SK-N-SH (cell line): ENCODE data around the gene XRCC6. TPM values are rescaled to one million over a fixed set of nuclear protein-coding genes. Genes with fewer than 3 reads are reported as not detected.
A peak's percentile ranks its signal among the peaks of the same experiment; 100 is the strongest.

ENCODE experiments used
- CTCF ChIA-PET: fragments of 300-600, 350-600 bp; formaldehyde crosslinking; extraction: SDS; loops from one replicate; lab custom pipeline; 2021; lab: Yijun Ruan, JAX
- POLR2A ChIA-PET: fragments of 350-600 bp; sonication (Branson Sonifier 250); formaldehyde crosslinking; extraction: SDS; loops from one replicate; lab custom pipeline; 2020; ENCODE audit warnings: antibody characterized with exemption, inconsistent platforms; lab: Yijun Ruan, JAX
- DNase-seq: peaks from one replicate; pipeline ENCODE4 v3.0.0; 2012
- H2AFZ ChIP-seq: fragments of 200-600 bp; sonication (generic); 2 replicates; pipeline ENCODE4 v1.8.1; 2016; ENCODE audit warnings: antibody characterized with exemption, mild to moderate bottlenecking, low read depth
- H3F3A ChIP-seq: fragments of 200-600 bp; sonication (generic); replicated peaks from 2 replicates; pipeline ENCODE3; 2016; ENCODE audit warnings: antibody characterized with exemption, mild to moderate bottlenecking; ENCODE audit not compliant: insufficient read depth
- H3K27ac ChIP-seq, 2 experiments: fragments of 200-500 bp in 1 of 2; fragments of 200-600 bp in 1 of 2; sonication (Bioruptor generic) in 1 of 2; sonication (generic), shearing (Covaris generic) in 1 of 2; 2 replicates each; pipeline versions ENCODE4 v1.5.1 to v1.6.1; 2014 to 2016; ENCODE audit warnings: low read depth in 2 of 2, inconsistent platforms in 1 of 2, low read length in 1 of 2, mild to moderate bottlenecking in 1 of 2, mixed read lengths in 1 of 2
- H3K27me3 ChIP-seq: fragments of 200-600 bp; sonication (generic), shearing (Covaris generic); 2 replicates; pipeline ENCODE4 v1.6.1; 2016; ENCODE audit warnings: mixed run types; ENCODE audit not compliant: insufficient read depth
- H3K36me3 ChIP-seq, 2 experiments: fragments of 200-500 bp in 1 of 2; fragments of 200-600 bp in 1 of 2; sonication (Bioruptor generic) in 1 of 2; sonication (generic) in 1 of 2; replicated peaks in 1 of 2; 2 replicates each; pipeline versions ENCODE3 to v1.5.1; 2014 to 2016; ENCODE audit warnings: low read length in 1 of 2, mild to moderate bottlenecking in 1 of 2; ENCODE audit not compliant: insufficient read depth in 2 of 2, control insufficient read depth in 1 of 2
- H3K4me1 ChIP-seq, 2 experiments: fragments of 200-500 bp in 1 of 2; fragments of 200-600 bp in 1 of 2; sonication (Bioruptor generic) in 1 of 2; sonication (generic), shearing (Covaris generic) in 1 of 2; 2 replicates each; pipeline versions ENCODE4 v1.5.1 to v1.6.1; 2014 to 2016; ENCODE audit warnings: low read depth in 1 of 2, low read length in 1 of 2, mixed run types in 1 of 2; ENCODE audit not compliant: insufficient read depth in 2 of 2, control insufficient read depth in 1 of 2
- H3K4me2 ChIP-seq: fragments of 200-600 bp; sonication (generic), shearing (Covaris generic); 2 replicates; pipeline ENCODE4 v1.6.1; 2017; ENCODE audit warnings: mixed run types
- H3K4me3 ChIP-seq, 2 experiments: fragments of 200-500 bp in 1 of 2; fragments of 200-600 bp in 1 of 2; sonication (Bioruptor generic) in 1 of 2; sonication (generic), shearing (Covaris generic) in 1 of 2; 2 replicates each; pipeline versions ENCODE4 v1.5.1 to v1.8.1; 2014 to 2016; ENCODE audit warnings: low read depth in 2 of 2, inconsistent platforms in 1 of 2, low read length in 1 of 2, mild to moderate bottlenecking in 1 of 2, mixed read lengths in 1 of 2, moderate library complexity in 1 of 2
- H3K79me2 ChIP-seq: fragments of 200-600 bp; sonication (generic); 2 replicates; pipeline ENCODE4 v1.8.1; 2017; ENCODE audit warnings: mild to moderate bottlenecking; ENCODE audit not compliant: insufficient read depth
- H3K9ac ChIP-seq: fragments of 200-600 bp; sonication (generic); 2 replicates; pipeline ENCODE4 v1.6.1; 2017; ENCODE audit warnings: mixed run types
- H3K9me2 ChIP-seq: fragments of 200-600 bp; sonication (generic); 2 replicates; pipeline ENCODE4 v1.6.1; 2017; ENCODE audit warnings: mixed run types
- H3K9me3 ChIP-seq: fragments of 200-600 bp; sonication (generic); 2 replicates; pipeline ENCODE4 v1.6.1; 2017; ENCODE audit warnings: mixed run types, mild to moderate bottlenecking, moderate library complexity
- H4K20me1 ChIP-seq: fragments of 200-600 bp; sonication (generic); 2 replicates; pipeline ENCODE4 v1.6.1; 2017; ENCODE audit warnings: mild to moderate bottlenecking, mixed run types; ENCODE audit not compliant: insufficient read depth
- CHD2 ChIP-seq: fragments of 150-350 bp; IDR thresholded peaks from 2 replicates; pipeline ENCODE4 v1.6.1; 2018; ENCODE audit warnings: low read length; ENCODE audit not compliant: partially characterized antibody
- ELF1 ChIP-seq: IDR thresholded peaks from 2 replicates; pipeline ENCODE4 v1.4.0; 2012
- EP300 ChIP-seq, 2 experiments: IDR thresholded peaks; 2 replicates each; pipeline versions ENCODE4 v1.4.0 to v1.6.1; 2012; ENCODE audit warnings: borderline replicate concordance in 1 of 2, low read depth in 1 of 2, low read length in 1 of 2
- EZH2phosphoT487 ChIP-seq: fragments of 200-600 bp; sonication (generic); IDR thresholded peaks from 2 replicates; pipeline ENCODE4 v1.6.1; 2017; ENCODE audit warnings: low read depth, mixed run types, mild to moderate bottlenecking, antibody characterized with exemption, moderate library complexity, borderline replicate concordance
- FOXJ3 ChIP-seq: sonication (generic); formaldehyde crosslinking; IDR thresholded peaks from 2 replicates; pipeline ENCODE4 v1.5.1; 2020; ENCODE audit warnings: mild to moderate bottlenecking, missing genetic modification reagents
- FOXM1 ChIP-seq: IDR thresholded peaks from 2 replicates; pipeline ENCODE4 v1.4.0; 2012; ENCODE audit warnings: low read depth, mild to moderate bottlenecking
- GABPA ChIP-seq: IDR thresholded peaks from 2 replicates; pipeline ENCODE4 v1.4.0; 2012; ENCODE audit warnings: low read depth, mild to moderate bottlenecking
- IRF3 ChIP-seq: fragments of 150-350 bp; IDR thresholded peaks from 2 replicates; pipeline ENCODE4 v1.6.1; 2016; ENCODE audit warnings: mild to moderate bottlenecking, low read depth, low read length
- JUND ChIP-seq: IDR thresholded peaks from 2 replicates; pipeline ENCODE4 v1.4.0; 2012
- MXI1 ChIP-seq: IDR thresholded peaks from 2 replicates; pipeline ENCODE4 v1.6.1; 2012; ENCODE audit warnings: mild to moderate bottlenecking, low read depth, low read length, improper control_type of control experiment
- NRF1 ChIP-seq: IDR thresholded peaks from 2 replicates; pipeline ENCODE4 v1.6.1; 2012; ENCODE audit warnings: low read depth, mild to moderate bottlenecking, low read length
- RAD21 ChIP-seq: IDR thresholded peaks from 2 replicates; pipeline ENCODE4 v1.6.1; 2012; ENCODE audit warnings: mild to moderate bottlenecking, low read length
- RCOR1 ChIP-seq: fragments of 150-350 bp; IDR thresholded peaks from 2 replicates; pipeline ENCODE4 v1.6.1; 2017; ENCODE audit warnings: antibody characterized with exemption, low read length
- RFX5 ChIP-seq: IDR thresholded peaks from 2 replicates; pipeline ENCODE4 v1.6.1; 2012; ENCODE audit warnings: mild to moderate bottlenecking, improper control_type of control experiment, low read length
- RXRA ChIP-seq: IDR thresholded peaks from 2 replicates; pipeline ENCODE4 v1.4.0; 2012; ENCODE audit warnings: low read depth, mild to moderate bottlenecking, borderline replicate concordance
- TAF1 ChIP-seq: IDR thresholded peaks from 2 replicates; pipeline ENCODE4 v1.6.1; 2012; ENCODE audit warnings: low read depth, mild to moderate bottlenecking, low read length, moderate library complexity, borderline replicate concordance
- ZBTB33 ChIP-seq: IDR thresholded peaks from 2 replicates; pipeline ENCODE4 v1.4.0; 2012; ENCODE audit warnings: low read depth, borderline replicate concordance
- WGBS: methylation state at CpG from one replicate; pipeline ENCODE4 v1.1.6; 2017; ENCODE audit warnings: low lambda C conversion rate; 5-methylcytosine and 5-hydroxymethylcytosine counted together
- polyA plus RNA-seq, 3 experiments: library from polyadenylated mRNA; depleted of rRNA; stranded (reverse); fragments of >200 nt; gene quantifications; 2 replicates each; pipeline ENCODE4 v1.2.3, GENCODE V29; 2012
- TF ChIP-seq, protein P1 (sequence below): IDR thresholded peaks from 2 replicates; pipeline ENCODE4 v1.4.0; 2012; ENCODE audit warnings: low read depth
- TF ChIP-seq, protein P2 (sequence below): IDR thresholded peaks from 2 replicates; pipeline ENCODE4; 2012
- TF ChIP-seq, protein P3 (sequence below): fragments of 150-350 bp; IDR thresholded peaks from 2 replicates; pipeline ENCODE4 v1.6.1; 2017; ENCODE audit warnings: antibody characterized with exemption, low read length, low read depth, borderline replicate concordance

The XRCC6 gene
- polyA plus RNA-seq, 1 of the 3 experiments (the other 2 are of a cell fraction) = 78.1 TPM

DNA sequence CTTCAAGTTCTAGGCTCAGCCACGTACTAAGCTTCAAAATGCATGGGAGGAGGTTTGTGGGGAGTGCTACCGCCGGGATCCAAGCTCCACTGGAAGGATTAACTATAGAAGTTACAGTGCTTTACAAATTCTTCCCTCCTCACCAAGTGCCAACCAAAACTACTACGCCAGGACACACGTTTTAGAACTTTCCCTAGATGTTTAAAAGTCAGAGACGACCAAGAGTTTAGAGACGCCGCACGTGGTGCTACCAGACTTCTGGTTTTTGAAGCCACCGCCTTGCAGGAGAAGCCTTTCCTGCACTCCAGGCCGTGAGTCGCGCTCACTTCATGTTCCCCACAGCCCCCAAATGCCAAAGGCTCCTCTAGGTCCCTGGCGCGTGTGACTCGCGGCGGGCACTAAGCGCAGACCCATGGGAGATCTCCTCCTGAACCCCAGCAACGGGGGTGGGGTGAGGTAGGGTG is 66.8 kb downstream of the XRCC6 start:
- no peaks in the 10 kb centered on the region; a peak in 1 of 4 replicates for H3K4me1 ChIP-seq
- H3K27ac ChIP-seq = peak overlapping the region; percentile 50 to 85; a peak in 3 of 4 replicates
- ChIA-PET POLR2A (no interaction called here), CTCF (interaction anchor here (0.7 to 1.5 kb wide), 3 partner anchors 9 to 264 kb away, joined by 5 to 12 read pairs (median 5); partner anchors contain the start of gene SMIM45)
- H2AFZ ChIP-seq = no peak overlapping the region
- H3K27me3 ChIP-seq = no peaks in the 10 kb centered on the region
- H3K79me2 ChIP-seq = peaks cover 56% of the 10 kb centered on the region
- TF ChIP-seq MXI1 (peak; percentile 59; the same call in 1 of the 2 replicates), CHD2 (no peak)
- TF ChIP-seq, protein P1, sequence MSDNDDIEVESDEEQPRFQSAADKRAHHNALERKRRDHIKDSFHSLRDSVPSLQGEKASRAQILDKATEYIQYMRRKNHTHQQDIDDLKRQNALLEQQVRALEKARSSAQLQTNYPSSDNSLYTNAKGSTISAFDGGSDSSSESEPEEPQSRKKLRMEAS = 0 out of 2 replicates have a peak, but pooled peaks have one; percentile 37
- no peaks in the 10 kb centered on the region for H4K20me1 ChIP-seq
- H3K9me2 ChIP-seq = no peaks in the 10 kb centered on the region
- H3K36me3 ChIP-seq = no peaks in the 10 kb centered on the region
- H3K4me2 ChIP-seq = peak overlapping the region; percentile 78
- peaks cover 5% of the 10 kb centered on the region for H3F3A ChIP-seq
- peak; percentile 27 for DNase-seq
- 0% methylated on average over 7 of the region's 20 CpGs for WGBS
- no peaks in the 10 kb centered on the region for H3K9me3 ChIP-seq
- H3K9ac ChIP-seq = peak overlapping the region; percentile 80
- peak overlapping the region; percentile 67 to 69 for H3K4me3 ChIP-seq

GRCh38 chr22:41688365-41689211 is 67.5 kb downstream of the XRCC6 start, which contains the start of gene SNU13:
TSS of gene SNU13 (minus strand) at chr22:41688867. CDS start at chr22:41688796, 71 bp downstream.
- Histone ChIP-seq H3K79me2 (peaks cover 50% of the 10 kb centered on the region), H3F3A (peaks cover 3% of the 10 kb centered on the region), H3K27ac (peak within 1 kb of the TSS; percentile 50 to 85; a peak in 3 of 4 replicates), H3K4me3 (peak within 1 kb of the TSS; percentile 67 to 69), H3K9ac (peak within 1 kb of the TSS; percentile 80), H2AFZ (peak within 1 kb of the TSS; percentile 91), H4K20me1 (no peaks in the 10 kb centered on the region), H3K36me3 (peaks cover 0 to 2% of the 10 kb centered on the region in 2 experiments), H3K9me2 (no peaks in the 10 kb centered on the region), H3K4me1 (no peaks in the 10 kb centered on the region), H3K4me2 (peak within 1 kb of the TSS; percentile 78), H3K9me3 (no peaks in the 10 kb centered on the region), H3K27me3 (no peaks in the 10 kb centered on the region)
- 0% methylated on average over 16 of the region's 62 CpGs for WGBS
- peak; percentile 84 for DNase-seq
- ChIA-PET CTCF (interaction anchor here (0.7 to 1.5 kb wide), 5 partner anchors 8 to 264 kb away, joined by 3 to 12 read pairs (median 5); partner anchors contain the start of genes SMIM45 and SREBF2), POLR2A (interaction anchor here (0.6 to 0.7 kb wide), 2 partner anchors 53 to 258 kb away, joined by 3 read pairs; partner anchors contain the start of gene CENPM)
- peak; percentile 88 for TF ChIP-seq GABPA
- TF ChIP-seq NRF1 = no peak
- no peak for TF ChIP-seq RAD21
- TF ChIP-seq, protein P2, sequence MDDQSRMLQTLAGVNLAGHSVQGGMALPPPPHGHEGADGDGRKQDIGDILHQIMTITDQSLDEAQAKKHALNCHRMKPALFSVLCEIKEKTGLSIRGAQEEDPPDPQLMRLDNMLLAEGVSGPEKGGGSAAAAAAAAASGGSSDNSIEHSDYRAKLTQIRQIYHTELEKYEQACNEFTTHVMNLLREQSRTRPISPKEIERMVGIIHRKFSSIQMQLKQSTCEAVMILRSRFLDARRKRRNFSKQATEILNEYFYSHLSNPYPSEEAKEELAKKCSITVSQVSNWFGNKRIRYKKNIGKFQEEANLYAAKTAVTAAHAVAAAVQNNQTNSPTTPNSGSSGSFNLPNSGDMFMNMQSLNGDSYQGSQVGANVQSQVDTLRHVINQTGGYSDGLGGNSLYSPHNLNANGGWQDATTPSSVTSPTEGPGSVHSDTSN = no peak
- no peak for TF ChIP-seq ZBTB33
- no peak for TF ChIP-seq FOXJ3 (CRISPR knock-in tag)
- TF ChIP-seq RFX5 = no peak
- no peak for TF ChIP-seq FOXM1
- TF ChIP-seq JUND = no peak
- TF ChIP-seq EZH2phosphoT487 = no peak
- peak; percentile 50 for TF ChIP-seq CHD2
- TF ChIP-seq, protein P3, sequence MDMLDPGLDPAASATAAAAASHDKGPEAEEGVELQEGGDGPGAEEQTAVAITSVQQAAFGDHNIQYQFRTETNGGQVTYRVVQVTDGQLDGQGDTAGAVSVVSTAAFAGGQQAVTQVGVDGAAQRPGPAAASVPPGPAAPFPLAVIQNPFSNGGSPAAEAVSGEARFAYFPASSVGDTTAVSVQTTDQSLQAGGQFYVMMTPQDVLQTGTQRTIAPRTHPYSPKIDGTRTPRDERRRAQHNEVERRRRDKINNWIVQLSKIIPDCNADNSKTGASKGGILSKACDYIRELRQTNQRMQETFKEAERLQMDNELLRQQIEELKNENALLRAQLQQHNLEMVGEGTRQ = no peak
- TF ChIP-seq EP300 (IDR thresholded peaks at IDR 0.05; ENCODE audit: borderline replicate concordance in 1 of 2, low read depth in 1 of 2, low read length in 1 of 2) = no peak
- TF ChIP-seq IRF3 = no peak
- TF ChIP-seq ELF1 = peak; percentile 41; the same call in 1 of the 2 replicates
- peak; percentile 43; the same call in 1 of the 2 replicates for TF ChIP-seq TAF1
- no peak for TF ChIP-seq RXRA
- TF ChIP-seq RCOR1 = no peak
